Left kidney (tissue), 2 donors: ENCODE measurements around the gene LIN54. TPM values are rescaled to one million over a fixed set of nuclear protein-coding genes. Genes with fewer than 3 reads are reported as not detected.
"Not testable (repeated sequence)": the region's sequence is repeated elsewhere in the genome, so short reads cannot be mapped to it uniquely, and the experiment has no call there.

Experiments used
- DNase-seq: peaks from one replicate; pipeline ENCODE4 v3.0.0-alpha.2; 2013
- polyA plus RNA-seq: library from polyadenylated mRNA; unstranded; fragments of 120-200 nt; gene quantifications from one replicate; pipeline ENCODE4 v1.2.1, GENCODE V29; 2013; ENCODE audit not compliant: insufficient read length

The LIN54 gene
- polyA plus RNA-seq, 1 donor, result 21.9 TPM

DNA sequence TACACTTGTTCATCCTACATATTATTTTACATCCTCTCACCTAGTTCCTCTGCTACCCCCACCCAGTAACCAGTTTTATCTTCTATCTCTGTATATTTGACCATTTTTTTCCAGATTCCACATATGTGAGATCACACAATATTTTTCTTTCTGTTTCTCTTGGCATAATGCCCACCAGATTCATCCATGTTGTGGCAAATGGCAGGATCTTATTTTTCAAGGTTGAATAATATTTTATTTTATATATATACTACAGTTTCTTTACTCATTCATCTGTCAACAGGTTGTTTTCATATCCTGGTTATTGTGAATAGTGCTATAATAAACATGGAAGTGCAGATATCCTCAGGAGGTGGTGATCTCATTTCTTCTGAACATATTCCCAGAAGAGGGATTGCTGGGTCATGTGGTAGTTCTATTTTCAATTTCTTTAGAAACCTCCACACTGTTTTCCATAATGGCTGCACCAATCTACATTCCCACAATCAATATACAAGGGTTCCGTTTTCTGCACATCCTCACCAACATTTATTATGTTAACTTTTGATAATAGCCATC is 61.9 kb downstream of the LIN54 start:
- no peak for DNase-seq

DNA sequence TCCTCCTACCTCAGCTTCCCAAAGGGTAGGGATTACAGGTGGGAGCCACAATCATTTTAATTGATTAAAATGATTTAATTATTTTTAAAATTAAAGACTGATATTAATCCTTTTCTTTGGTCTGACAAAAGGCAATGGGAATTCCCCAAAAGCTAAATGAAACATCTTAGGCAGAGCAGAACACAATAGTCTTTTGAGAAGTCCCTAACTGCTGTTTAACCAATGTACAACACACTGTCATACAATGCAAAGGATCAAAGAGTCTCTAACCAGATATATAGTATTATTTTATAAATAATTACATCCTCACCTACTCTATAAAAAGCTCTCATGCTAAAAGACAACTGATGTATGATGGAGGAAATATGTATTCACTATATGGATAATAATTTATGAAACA is 63.1 kb downstream of the LIN54 start:
- no peak for DNase-seq

DNA sequence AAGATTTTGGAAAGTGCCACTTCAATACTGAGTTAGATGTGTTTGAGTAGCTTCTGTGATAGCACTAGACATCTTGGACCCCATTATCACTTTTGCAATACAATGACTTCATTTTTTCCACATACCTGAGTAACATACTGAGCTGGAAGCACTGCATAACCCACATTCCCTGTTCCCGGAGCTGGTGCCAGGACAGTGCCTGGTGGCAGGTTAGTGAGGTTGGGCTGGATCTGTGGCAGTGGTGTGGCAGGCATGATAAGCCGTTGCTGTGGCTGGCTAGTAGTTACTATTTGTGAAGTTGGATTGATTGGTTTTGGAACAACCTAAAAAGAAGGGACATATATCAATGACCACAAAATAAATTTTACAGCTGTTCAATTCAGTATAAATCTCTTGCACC is 71.2 kb downstream of the LIN54 start:
- DNase-seq, result no peak

GRCh38 chr4:82934441-82934840 is 76.2 kb downstream of the LIN54 start:
- DNase-seq, result no peak

GRCh38 chr4:82930848-82931755 is 79.5 kb downstream of the LIN54 start:
- DNase-seq, result no peak

GRCh38 chr4:82921795-82922194 is 88.8 kb downstream of the LIN54 start:
- no peak for DNase-seq

DNA sequence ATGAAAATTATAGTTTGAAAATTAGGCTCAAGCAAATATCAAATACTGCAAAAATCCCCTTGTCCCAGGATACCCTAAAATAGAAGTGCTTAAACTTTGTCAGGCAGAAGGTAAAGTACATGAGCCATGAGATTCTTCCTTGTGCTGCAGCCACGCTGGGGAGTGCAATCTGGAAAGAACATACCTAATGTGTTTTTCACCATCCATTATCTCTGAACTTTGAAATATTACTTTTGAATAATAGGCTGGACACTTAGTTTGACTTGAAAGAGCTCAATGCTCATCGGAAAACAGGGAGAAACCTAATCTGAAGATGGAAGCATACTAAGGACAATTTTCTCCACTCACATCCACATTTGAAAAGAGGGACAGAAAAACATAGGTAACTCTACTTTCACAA is 91.2 kb downstream of the LIN54 start:
- DNase-seq, result no peak

DNA sequence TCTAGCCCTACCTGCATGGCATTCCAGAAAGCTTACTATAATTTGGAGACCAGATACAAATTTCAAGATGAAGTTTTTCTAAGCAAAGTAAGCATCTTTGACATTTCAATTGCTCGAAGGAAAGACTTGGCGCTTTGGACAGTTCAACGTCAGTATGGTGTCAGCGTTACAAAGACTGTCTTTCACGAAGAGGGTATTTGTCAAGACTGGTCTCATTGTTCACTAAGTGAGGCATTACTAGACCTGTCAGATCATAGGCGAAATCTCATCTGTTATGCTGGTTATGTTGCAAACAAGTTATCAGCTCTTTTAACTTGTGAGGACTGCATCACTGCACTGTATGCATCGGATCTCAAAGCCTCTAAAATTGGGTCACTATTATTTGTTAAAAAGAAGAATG is 92.5 kb downstream of the LIN54 start:
- DNase-seq, result no peak

GRCh38 chr4:82913968-82914367 is 96.7 kb downstream of the LIN54 start:
- DNase-seq, result not testable (repeated sequence)

DNA sequence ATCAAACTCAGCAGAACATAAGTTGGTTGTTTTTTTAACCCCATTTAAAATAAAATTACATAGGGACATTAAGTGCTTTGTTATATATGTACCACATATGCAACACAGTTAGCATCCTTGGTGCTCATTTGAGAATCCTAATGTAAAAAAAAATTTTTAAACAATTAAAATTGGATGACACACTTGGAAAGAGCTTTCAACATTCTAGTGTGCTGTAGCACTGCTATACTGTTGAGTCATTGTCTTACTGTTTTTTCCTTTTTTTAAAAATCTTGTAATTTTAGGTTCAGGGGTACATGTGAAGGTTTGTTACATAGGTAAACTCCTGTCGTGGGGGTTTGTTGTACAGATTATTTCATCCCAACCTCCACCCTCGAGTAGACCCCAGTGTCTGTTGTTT is 97.3 kb downstream of the LIN54 start:
- DNase-seq, result no peak

DNA sequence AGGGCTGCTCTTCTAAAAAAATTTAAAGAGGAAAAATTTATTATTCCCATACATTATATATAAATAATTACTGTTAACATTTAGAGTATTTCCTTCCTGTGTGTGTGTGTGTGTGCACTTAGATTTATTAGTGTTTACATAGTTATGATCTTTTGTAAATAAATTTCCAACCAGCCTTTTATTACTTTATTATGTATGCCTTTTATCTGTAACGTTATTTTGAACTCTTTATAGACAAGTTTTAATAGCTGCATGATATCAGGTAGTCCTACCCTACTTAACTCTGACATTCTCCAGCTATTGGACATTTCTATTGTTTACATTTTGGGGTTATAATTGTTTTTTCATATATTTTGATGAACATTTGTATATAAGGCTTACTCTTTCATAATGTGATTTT is 101.3 kb downstream of the LIN54 start:
- DNase-seq, result no peak

- DNase-seq, result no peak
These were observed 104.2 kb downstream of the LIN54 start for GRCh38 chr4:82906469-82906868.

DNA sequence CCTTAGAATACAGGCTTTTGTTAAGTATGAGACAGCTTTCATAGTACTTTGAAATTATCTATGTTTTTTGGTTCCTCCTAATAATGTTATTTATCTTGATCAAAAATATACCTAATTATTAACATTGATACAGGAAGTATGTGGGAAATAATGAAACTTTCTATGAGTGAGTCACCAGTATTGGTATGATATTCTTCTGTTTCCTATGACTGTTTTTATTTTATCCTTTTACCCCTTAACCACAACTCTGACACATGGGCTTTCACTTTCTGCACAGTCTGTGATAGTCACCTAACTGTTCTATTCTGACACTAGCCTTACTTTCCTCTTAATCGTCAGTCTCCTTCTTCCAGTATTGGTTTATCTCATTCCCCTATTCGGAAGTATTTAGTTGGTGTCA is 105.4 kb downstream of the LIN54 start:
- no peak for DNase-seq

DNA sequence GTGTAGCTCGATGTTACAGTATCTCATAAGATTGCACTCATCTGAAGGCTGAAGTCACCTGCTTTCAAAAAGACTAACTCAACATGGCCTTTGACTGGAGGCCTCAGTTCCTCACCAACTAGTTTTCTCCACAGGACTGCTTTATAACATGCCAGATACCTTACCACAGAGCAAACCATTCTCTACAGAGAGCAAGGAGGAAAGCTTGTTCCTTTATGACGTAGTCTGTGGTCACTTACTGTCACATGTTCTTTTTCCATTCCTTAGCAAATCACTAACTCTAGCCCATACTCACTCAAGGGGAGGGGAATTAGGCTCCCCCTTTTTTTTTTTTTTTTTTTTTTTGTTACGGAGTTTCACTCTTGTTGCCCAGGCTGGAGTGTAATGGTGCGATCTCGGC is 106.9 kb downstream of the LIN54 start:
- no peak for DNase-seq

- no peak for DNase-seq
These were observed 109.4 kb downstream of the LIN54 start for GRCh38 chr4:82901183-82901718.

GRCh38 chr4:82900411-82901182 is 110.0 kb downstream of the LIN54 start, which contains the start of gene THAP9:
TSS of gene THAP9 (plus strand) at chr4:82900735. CDS start at chr4:82900803, 68 bp downstream.
- peak; percentile 99 for DNase-seq

DNA sequence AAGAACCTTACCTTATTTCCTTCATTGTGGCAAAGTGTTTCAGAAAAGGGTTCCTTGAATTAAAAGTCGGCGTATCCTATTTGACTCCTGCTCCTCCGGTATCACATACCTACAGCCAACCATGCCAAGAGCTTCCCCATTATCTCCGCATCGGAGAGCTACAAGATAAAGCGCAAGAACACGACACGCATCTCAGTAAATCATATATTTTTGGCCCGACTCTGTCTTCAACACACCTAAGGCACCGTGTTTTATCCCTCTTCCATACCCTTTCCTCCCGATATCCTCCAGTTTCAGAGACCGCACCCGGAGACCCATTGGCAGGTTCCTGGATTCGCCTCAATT is 110.6 kb downstream of the LIN54 start:
- DNase-seq, result no peak

GRCh38 chr4:82899374-82900065 is 111.1 kb downstream of the LIN54 start:
- DNase-seq, result no peak

- no peak for DNase-seq
These were observed 112.0 kb downstream of the LIN54 start for GRCh38 chr4:82898322-82899243.

GRCh38 chr4:82896755-82897154 is 113.9 kb downstream of the LIN54 start:
- DNase-seq, result no peak

DNA sequence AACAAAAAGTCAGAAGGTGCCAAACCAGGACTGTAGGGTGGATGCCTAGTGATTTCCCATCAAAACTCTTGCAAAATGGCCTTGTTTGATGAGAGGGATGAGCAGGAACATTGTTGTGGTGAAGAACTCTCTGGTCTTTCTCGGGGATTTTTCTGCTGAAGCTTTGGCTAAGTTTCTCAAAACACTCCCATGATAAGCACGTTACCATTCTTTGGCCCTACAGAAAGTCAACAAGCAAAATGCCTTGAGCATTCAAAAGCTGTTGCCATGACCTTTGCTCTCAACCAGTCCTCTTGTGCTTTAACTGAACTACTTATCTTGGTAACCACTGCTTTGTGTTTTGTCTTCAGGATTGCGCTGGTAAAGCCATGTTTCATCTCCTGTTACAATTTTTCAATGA is 116.7 kb downstream of the LIN54 start:
- no peak for DNase-seq
